ENCODE data around the gene XRCC5. TPM values are rescaled to one million over a fixed set of nuclear protein-coding genes. Genes with fewer than 3 reads are reported as not detected.
"Not testable (repeated sequence)": the region's sequence is repeated elsewhere in the genome, so short reads cannot be mapped to it uniquely, and the experiment has no call there.

Gene XRCC5
- total RNA-seq, 8 experiments from 2014 or later: 203 to 388 (median 245) TPM

GRCh38 chr2:216133397-216133796 lies 24.2 kb downstream of the XRCC5 start:
- ATAC-seq (replicated peaks in 6 of 8): no peak
- in situ Hi-C loops (cut with MboI; ENCODE audit: low pct_unique_long_range_greater_than_20kb in 2 of 9, low sequenced_read_pairs in 9 of 9, unreplicated experiment in 9 of 9): loop anchor here in 1 of 9 experiments (25.0 kb wide), 1 partner anchor 304 kb away; no protein-coding TSS in a partner anchor
- H3K4me1 ChIP-seq (replicated peaks in 1 of 2): no peaks in the 10 kb centered on the region
- no peak overlapping the region for H3K27ac ChIP-seq
- WGBS, 10 experiments: 89 to 100% (median 100%) methylated on average over 1 to 2 of the region's 2 CpGs; no CpG with 5 or more reads in 3 of the 10 experiments
- H3K4me3 ChIP-seq: no peak overlapping the region

- in situ Hi-C loops (cut with MboI; ENCODE audit: low pct_unique_long_range_greater_than_20kb in 2 of 9, low sequenced_read_pairs in 9 of 9, unreplicated experiment in 9 of 9): loop anchor here in 1 of 9 experiments (25.0 kb wide), 1 partner anchor 302 kb away; no protein-coding TSS in a partner anchor
These were observed 25.9 kb downstream of the XRCC5 start for GRCh38 chr2:216134958-216135541.

GRCh38 chr2:216139884-216140283 lies 30.7 kb downstream of the XRCC5 start:
- Histone ChIP-seq H3K27ac (no peak overlapping the region), H3K4me1 (replicated peaks in 1 of 2) (no peaks in the 10 kb centered on the region), H3K4me3 (no peak overlapping the region)
- no peak for ATAC-seq (replicated peaks in 6 of 8)
- in situ Hi-C loops (cut with MboI; ENCODE audit: low pct_unique_long_range_greater_than_20kb in 2 of 9, low sequenced_read_pairs in 9 of 9, unreplicated experiment in 9 of 9): loop anchor here in 1 of 9 experiments (25.0 kb wide), 1 partner anchor 297 kb away; no protein-coding TSS in a partner anchor

More at GRCh38 chr2:216134958-216135541, 25.9 kb downstream of the XRCC5 start:
- WGBS, 10 experiments: 84 to 100% (median 100%) methylated on average over 1 to 4 of the region's 4 CpGs
- Histone ChIP-seq H3K4me3 (no peak overlapping the region), H3K4me1 (replicated peaks in 1 of 2) (no peaks in the 10 kb centered on the region), H3K27ac (no peak overlapping the region)
- no peak for ATAC-seq (replicated peaks in 6 of 8)

- H3K4me3 ChIP-seq; ATAC-seq (replicated peaks in 6 of 8); H3K27ac ChIP-seq; H3K4me1 ChIP-seq (replicated peaks in 1 of 2): not testable (repeated sequence)
- WGBS, 10 experiments: 81 to 100% (median 100%) methylated on average over 1 to 4 of the region's 4 CpGs; no CpG with 5 or more reads in 3 of the 10 experiments
- in situ Hi-C loops (cut with MboI; ENCODE audit: low pct_unique_long_range_greater_than_20kb in 2 of 9, low sequenced_read_pairs in 9 of 9, unreplicated experiment in 9 of 9): loop anchor here in 1 of 9 experiments (25.0 kb wide), 1 partner anchor 296 kb away; no protein-coding TSS in a partner anchor
These were observed 32.4 kb downstream of the XRCC5 start for GRCh38 chr2:216141516-216141915.

GRCh38 chr2:216142540-216142939 lies 33.4 kb downstream of the XRCC5 start:
- Histone ChIP-seq H3K27ac (no peak overlapping the region), H3K4me3 (no peak overlapping the region), H3K4me1 (replicated peaks in 1 of 2) (no peaks in the 10 kb centered on the region)
- ATAC-seq (replicated peaks in 6 of 8): peak in 2 of 8 experiments; percentile 30 to 51
- WGBS, 10 experiments: 83 to 100% (median 100%) methylated on average over 1 of the region's 1 CpG; no CpG with 5 or more reads in 3 of the 10 experiments
- in situ Hi-C loops (cut with MboI; ENCODE audit: low pct_unique_long_range_greater_than_20kb in 2 of 9, low sequenced_read_pairs in 9 of 9, unreplicated experiment in 9 of 9): loop anchor here in 1 of 9 experiments (25.0 kb wide), 1 partner anchor 295 kb away; no protein-coding TSS in a partner anchor

- Histone ChIP-seq H3K4me3 (no peak overlapping the region), H3K27ac (no peak overlapping the region), H3K4me1 (replicated peaks in 1 of 2) (no peaks in the 10 kb centered on the region)
- no peak for ATAC-seq (replicated peaks in 6 of 8)
- 75 to 100% (median 89%) methylated on average over 1 of the region's 1 CpG; no CpG with 5 or more reads in 1 of the 10 experiments for WGBS, 10 experiments
- in situ Hi-C loops (cut with MboI; ENCODE audit: low pct_unique_long_range_greater_than_20kb in 2 of 9, low sequenced_read_pairs in 9 of 9, unreplicated experiment in 9 of 9): loop anchor here in 1 of 9 experiments (25.0 kb wide), 1 partner anchor 293 kb away; no protein-coding TSS in a partner anchor
These were observed 35.2 kb downstream of the XRCC5 start for GRCh38 chr2:216144372-216144771.

GRCh38 chr2:216144857-216145256 lies 35.7 kb downstream of the XRCC5 start:
- Histone ChIP-seq H3K4me3 (no peak overlapping the region), H3K27ac (no peak overlapping the region), H3K4me1 (replicated peaks in 1 of 2) (no peaks in the 10 kb centered on the region)
- in situ Hi-C loops (cut with MboI; ENCODE audit: low pct_unique_long_range_greater_than_20kb in 2 of 9, low sequenced_read_pairs in 9 of 9, unreplicated experiment in 9 of 9): loop anchor here in 1 of 9 experiments (25.0 kb wide), 1 partner anchor 292 kb away; no protein-coding TSS in a partner anchor
- no peak for ATAC-seq (replicated peaks in 6 of 8)
- WGBS, 10 experiments: 40 to 100% (median 93%) methylated on average over 1 to 4 of the region's 4 CpGs; no CpG with 5 or more reads in 1 of the 10 experiments

- Histone ChIP-seq H3K4me1 (replicated peaks in 1 of 2) (no peaks in the 10 kb centered on the region), H3K4me3 (no peak overlapping the region), H3K27ac (no peak overlapping the region)
- in situ Hi-C loops (cut with MboI; ENCODE audit: low pct_unique_long_range_greater_than_20kb in 2 of 9, low sequenced_read_pairs in 9 of 9, unreplicated experiment in 9 of 9): loop anchor here in 1 of 9 experiments (25.0 kb wide), 1 partner anchor 291 kb away; no protein-coding TSS in a partner anchor
- no peak for ATAC-seq (replicated peaks in 6 of 8)
- 45 to 100% (median 75%) methylated on average over 1 to 4 of the region's 4 CpGs; no CpG with 5 or more reads in 1 of the 10 experiments for WGBS, 10 experiments
These were observed 37.4 kb downstream of the XRCC5 start for GRCh38 chr2:216146573-216146972.

- Histone ChIP-seq H3K4me1 (replicated peaks in 1 of 2) (no peaks in the 10 kb centered on the region), H3K4me3 (no peak overlapping the region), H3K27ac (no peak overlapping the region)
- WGBS, 10 experiments: 29 to 100% (median 96%) methylated on average over 1 to 5 of the region's 5 CpGs; no CpG with 5 or more reads in 1 of the 10 experiments
- no peak for ATAC-seq (replicated peaks in 6 of 8)
- in situ Hi-C loops (cut with MboI; ENCODE audit: low pct_unique_long_range_greater_than_20kb in 2 of 9, low sequenced_read_pairs in 9 of 9, unreplicated experiment in 9 of 9): loop anchor here in 1 of 9 experiments (25.0 kb wide), 1 partner anchor 290 kb away; no protein-coding TSS in a partner anchor
These were observed 38.3 kb downstream of the XRCC5 start for GRCh38 chr2:216147172-216148131.

GRCh38 chr2:216148983-216149382 lies 39.8 kb downstream of the XRCC5 start:
- H3K27ac ChIP-seq: no peak overlapping the region
- 74 to 100% (median 96%) methylated on average over 1 to 4 of the region's 4 CpGs for WGBS, 10 experiments
- no peaks in the 10 kb centered on the region for H3K4me1 ChIP-seq (replicated peaks in 1 of 2)
- H3K4me3 ChIP-seq: no peak overlapping the region
- in situ Hi-C loops (cut with MboI; ENCODE audit: low pct_unique_long_range_greater_than_20kb in 2 of 9, low sequenced_read_pairs in 9 of 9, unreplicated experiment in 9 of 9): loop anchor here in 1 of 9 experiments (25.0 kb wide), 1 partner anchor 288 kb away; no protein-coding TSS in a partner anchor
- no peak for ATAC-seq (replicated peaks in 6 of 8)

- no peak overlapping the region for H3K27ac ChIP-seq
- no peak for ATAC-seq (replicated peaks in 6 of 8)
- no peak overlapping the region for H3K4me3 ChIP-seq
- in situ Hi-C loops (cut with MboI; ENCODE audit: low pct_unique_long_range_greater_than_20kb in 2 of 9, low sequenced_read_pairs in 9 of 9, unreplicated experiment in 9 of 9): loop anchor here in 1 of 9 experiments (25.0 kb wide), 1 partner anchor 288 kb away; no protein-coding TSS in a partner anchor
- H3K4me1 ChIP-seq (replicated peaks in 1 of 2): no peaks in the 10 kb centered on the region
- WGBS, 10 experiments: 57 to 100% (median 91%) methylated on average over 2 to 5 of the region's 5 CpGs
These were observed 40.6 kb downstream of the XRCC5 start for GRCh38 chr2:216149741-216150140.

GRCh38 chr2:216151313-216152025 lies 42.3 kb downstream of the XRCC5 start:
- ATAC-seq (replicated peaks in 6 of 8): peak in 4 of 8 experiments; percentile 14 to 70 (median 49)
- H3K27ac ChIP-seq: no peak overlapping the region

More at GRCh38 chr2:216151313-216152025, 42.3 kb downstream of the XRCC5 start:
- no peaks in the 10 kb centered on the region for H3K4me1 ChIP-seq (replicated peaks in 1 of 2)
- no peak overlapping the region for H3K4me3 ChIP-seq
- in situ Hi-C loops (cut with MboI; ENCODE audit: low pct_unique_long_range_greater_than_20kb in 2 of 9, low sequenced_read_pairs in 9 of 9, unreplicated experiment in 9 of 9): no loop called here
- WGBS, 10 experiments: 85 to 100% (median 93%) methylated on average over 2 to 7 of the region's 7 CpGs
